OCI-LY3 (cell line): ENCODE data around the gene FBXO8.

Experiments
- EZH2phosphoT487 ChIP-seq: fragments of 200-600 bp; shearing (Covaris generic); IDR thresholded peaks from 2 replicates; pipeline ENCODE4 v1.6.1; 2018; ENCODE audit warnings: antibody characterized with exemption, mixed run types, low read depth
- TF ChIP-seq, protein P1 (sequence below): fragments of 200-600, 300-600 bp; sonication (generic); IDR thresholded peaks from 2 replicates; pipeline ENCODE4 v1.5.1; 2014; ENCODE audit warnings: antibody characterized with exemption, low read length, low read depth

DNA sequence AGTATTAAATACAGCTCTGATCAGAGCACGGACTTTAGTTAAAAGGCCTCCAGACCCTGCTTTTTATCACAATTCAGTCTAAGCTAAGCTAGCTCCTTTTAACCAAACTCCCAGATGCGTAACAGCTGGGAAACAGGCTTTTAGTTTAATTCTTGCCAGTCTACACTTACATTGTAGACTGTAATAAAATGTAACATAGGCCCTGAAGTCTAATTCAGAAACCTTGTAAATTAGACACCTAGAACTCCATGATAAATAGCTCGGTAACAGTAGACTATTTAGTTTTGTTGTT is 20.1 kb downstream of the FBXO8 start:
- TF ChIP-seq, protein P1, sequence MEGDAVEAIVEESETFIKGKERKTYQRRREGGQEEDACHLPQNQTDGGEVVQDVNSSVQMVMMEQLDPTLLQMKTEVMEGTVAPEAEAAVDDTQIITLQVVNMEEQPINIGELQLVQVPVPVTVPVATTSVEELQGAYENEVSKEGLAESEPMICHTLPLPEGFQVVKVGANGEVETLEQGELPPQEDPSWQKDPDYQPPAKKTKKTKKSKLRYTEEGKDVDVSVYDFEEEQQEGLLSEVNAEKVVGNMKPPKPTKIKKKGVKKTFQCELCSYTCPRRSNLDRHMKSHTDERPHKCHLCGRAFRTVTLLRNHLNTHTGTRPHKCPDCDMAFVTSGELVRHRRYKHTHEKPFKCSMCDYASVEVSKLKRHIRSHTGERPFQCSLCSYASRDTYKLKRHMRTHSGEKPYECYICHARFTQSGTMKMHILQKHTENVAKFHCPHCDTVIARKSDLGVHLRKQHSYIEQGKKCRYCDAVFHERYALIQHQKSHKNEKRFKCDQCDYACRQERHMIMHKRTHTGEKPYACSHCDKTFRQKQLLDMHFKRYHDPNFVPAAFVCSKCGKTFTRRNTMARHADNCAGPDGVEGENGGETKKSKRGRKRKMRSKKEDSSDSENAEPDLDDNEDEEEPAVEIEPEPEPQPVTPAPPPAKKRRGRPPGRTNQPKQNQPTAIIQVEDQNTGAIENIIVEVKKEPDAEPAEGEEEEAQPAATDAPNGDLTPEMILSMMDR = no peak
- no peak for TF ChIP-seq EZH2phosphoT487
